Uterine smooth muscle cell (primary cell): Measurements from ENCODE around the gene CNGB1. TPM values are rescaled to one million over a fixed set of nuclear protein-coding genes. Genes with fewer than 3 reads are reported as not detected.

Source experiments
- total RNA-seq: library from RNA; depleted of rRNA; stranded (reverse); fragments of >200 nt; gene quantifications from 2 replicates; pipeline ENCODE4 v1.2.3, GENCODE V29; 2014

The CNGB1 gene
- not detected in 2 replicates for total RNA-seq

DNA sequence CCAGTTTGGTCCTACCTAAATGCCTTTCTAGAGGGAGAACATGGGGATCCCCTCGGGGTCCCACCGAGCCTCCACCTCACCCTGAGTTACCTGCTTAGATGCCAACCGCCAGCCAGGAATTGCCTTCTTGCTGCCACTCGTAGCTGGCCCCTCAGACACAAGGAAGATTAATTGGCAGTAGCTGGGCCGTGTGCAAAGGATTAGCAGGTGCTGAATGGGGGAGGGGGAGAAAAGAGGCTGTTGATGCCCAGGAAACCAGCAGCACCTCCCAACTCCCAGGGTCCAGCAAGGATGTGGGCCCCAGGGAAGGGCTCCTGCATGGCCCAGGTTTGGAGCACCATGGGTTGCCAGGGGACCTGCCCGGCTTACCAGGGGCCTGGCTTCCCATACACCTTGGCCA lies at the start of gene CNGB1:
Gene CNGB1, minus strand, starts transcription at position 159 of the 400 bp plus-strand sequence. CDS start 3,842 bp downstream, outside the sequence.

DNA sequence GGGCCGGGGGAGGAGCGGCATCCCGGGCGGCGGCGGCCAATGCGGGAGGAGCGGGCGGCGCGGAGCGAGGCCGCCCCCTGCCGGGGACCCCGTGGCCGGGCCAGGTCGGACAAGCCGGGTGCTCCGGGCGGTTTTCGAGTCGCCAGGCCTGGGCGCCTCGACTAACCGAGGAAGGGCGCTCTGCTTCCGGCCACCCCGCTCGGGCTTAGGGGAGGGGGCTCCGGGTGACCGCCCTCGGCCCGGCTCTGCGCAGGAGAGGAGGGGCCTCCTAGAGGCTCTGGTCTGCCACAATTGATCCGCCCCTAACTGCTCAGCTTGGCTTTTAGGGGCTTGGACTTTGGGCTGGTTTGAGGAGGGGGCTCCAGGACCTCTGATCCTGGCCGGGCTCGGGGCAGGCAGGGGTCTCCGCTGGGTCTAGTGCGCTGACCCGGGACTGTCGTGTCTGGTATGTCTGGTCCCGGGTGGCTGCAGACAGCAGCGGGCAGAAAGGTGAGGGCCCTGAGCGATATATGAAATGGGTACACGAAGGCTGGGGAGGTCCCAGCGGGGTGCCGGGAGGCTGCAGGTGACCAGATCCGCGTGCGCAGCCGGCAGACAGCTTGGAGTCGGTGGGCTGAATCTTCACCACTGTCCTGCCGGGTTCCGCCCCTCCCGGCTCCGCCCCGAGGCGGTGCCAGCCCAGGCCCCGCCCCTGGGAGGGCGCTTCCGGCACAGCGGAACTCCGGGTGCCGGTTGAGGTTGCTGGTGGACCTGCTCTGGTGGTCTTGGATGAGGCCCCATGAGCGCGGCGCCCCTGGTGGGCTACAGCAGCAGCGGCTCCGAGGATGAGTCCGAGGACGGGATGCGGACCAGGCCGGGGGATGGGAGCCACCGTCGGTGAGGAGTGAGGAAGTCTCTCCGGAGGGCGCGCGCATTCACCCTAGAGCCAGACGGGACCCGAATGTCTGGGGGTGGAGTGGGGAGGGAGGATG lies 30.1 kb upstream of the CNGB1 start, which contains the start of gene USB1:
Gene USB1, plus strand, starts transcription at position 702 of the 971 bp plus-strand sequence. Its CDS starts 77 bp downstream, at position 779.

DNA sequence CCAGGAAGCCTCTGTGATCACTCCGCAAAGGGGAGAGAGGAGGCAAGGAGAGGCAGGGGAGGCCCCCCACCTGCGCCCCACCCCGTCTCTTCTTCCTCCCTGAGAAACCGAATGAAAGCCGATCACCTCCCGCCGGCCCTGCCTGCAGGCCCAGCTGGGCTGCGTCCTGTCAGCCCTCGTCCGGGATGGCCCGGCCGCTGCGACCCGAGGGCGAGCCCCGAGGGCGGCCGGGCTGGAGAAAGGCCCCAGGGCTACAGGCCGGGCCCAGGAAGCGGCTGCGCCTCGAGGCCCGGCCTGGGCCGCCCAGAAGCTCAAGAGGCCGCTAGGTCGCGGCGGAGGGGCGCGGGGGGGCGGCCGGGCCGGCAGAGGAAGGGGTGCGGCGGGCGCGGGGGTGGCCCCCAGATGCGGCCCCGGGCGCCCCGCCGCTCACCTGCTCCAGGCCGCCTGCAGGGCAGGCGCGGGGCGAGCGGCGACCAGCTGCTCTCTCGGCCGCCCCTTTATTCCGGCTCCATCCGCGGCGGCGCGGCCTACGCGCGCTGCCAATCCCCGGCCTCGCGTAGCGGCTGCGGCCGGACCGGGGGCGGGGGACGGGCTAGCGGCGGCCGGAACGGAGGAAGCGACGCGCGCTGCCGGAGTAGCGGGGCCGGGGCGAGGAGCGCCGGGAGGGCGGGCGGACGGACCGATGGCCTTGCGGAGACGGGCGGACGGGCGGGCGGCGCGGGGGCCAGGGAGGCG lies 29.2 kb upstream of the CNGB1 start, which contains the start of gene ZNF319:
Gene ZNF319, minus strand, starts transcription at position 702 of the 735 bp plus-strand sequence. CDS start 2,407 bp downstream, outside the sequence.

Other genes starting within 250 kb of the CNGB1 start
- gene KATNB1, start 235.4 kb downstream of the CNGB1 start, total RNA-seq, result 21.1 and 26.7 TPM in 2 replicates
- gene KIFC3, start 168.6 kb downstream of the CNGB1 start, total RNA-seq, result 76.2 and 81.3 TPM in 2 replicates
- 2.8 and 3.1 TPM in 2 replicates for gene ZNF319, start 29.5 kb upstream of the CNGB1 start, total RNA-seq
- gene USB1, start 30.3 kb upstream of the CNGB1 start, total RNA-seq, result 30.6 and 32.0 TPM in 2 replicates
- gene MMP15, start 54.6 kb upstream of the CNGB1 start, total RNA-seq, result 1.00 and 4.2 TPM in 2 replicates
- gene CFAP20, start 158.3 kb upstream of the CNGB1 start, total RNA-seq, result 29.5 and 43.5 TPM in 2 replicates
- 25.6 and 29.0 TPM in 2 replicates for gene CSNK2A2, start 227.0 kb upstream of the CNGB1 start, total RNA-seq